ENCODE measurements around the gene B3GLCT. TPM values are rescaled to one million over a fixed set of nuclear protein-coding genes. Genes with fewer than 3 reads are reported as not detected.

The B3GLCT gene
- total RNA-seq, 1 donor from 2014 or later = 27.2 TPM

- Mint-ChIP-seq H3K27me3 (ENCODE audit: low read depth) (no peaks in the 10 kb centered on the region), H3K9me3 (no peaks in the 10 kb centered on the region), H3K4me1 (peaks cover 15% of the 10 kb centered on the region), H3K36me3 (no peaks in the 10 kb centered on the region), H3K4me3 (no peak overlapping the region), H3K27ac (no peak overlapping the region)
- no peak for DNase-seq (ENCODE audit: low spot score in 2 of 2, unreplicated experiment in 2 of 2)
- TF ChIP-seq CTCF (IDR thresholded peaks at IDR 0.05; ENCODE audit: unreplicated experiment) = no peak
These were observed 31.6 kb upstream of the B3GLCT start for GRCh38 chr13:31168166-31168565.

GRCh38 chr13:31168736-31169135 is 31.0 kb upstream of the B3GLCT start:
- Mint-ChIP-seq H3K27ac (no peak overlapping the region), H3K9me3 (no peaks in the 10 kb centered on the region), H3K27me3 (ENCODE audit: low read depth) (no peaks in the 10 kb centered on the region), H3K4me3 (no peak overlapping the region), H3K36me3 (no peaks in the 10 kb centered on the region), H3K4me1 (peaks cover 15% of the 10 kb centered on the region)
- no peak for TF ChIP-seq CTCF (IDR thresholded peaks at IDR 0.05; ENCODE audit: unreplicated experiment)
- DNase-seq (ENCODE audit: low spot score in 2 of 2, unreplicated experiment in 2 of 2) = no peak

GRCh38 chr13:31172001-31172400 is 27.8 kb upstream of the B3GLCT start:
- peak overlapping the region; percentile 91 for H3K27ac Mint-ChIP-seq
- DNase-seq (ENCODE audit: low spot score in 2 of 2, unreplicated experiment in 2 of 2) = no peak

GRCh38 chr13:31172535-31172934 is 27.2 kb upstream of the B3GLCT start:
- Mint-ChIP-seq H3K4me3 (no peak overlapping the region), H3K36me3 (no peaks in the 10 kb centered on the region), H3K9me3 (no peaks in the 10 kb centered on the region), H3K27ac (peak overlapping the region; percentile 91), H3K27me3 (ENCODE audit: low read depth) (no peaks in the 10 kb centered on the region), H3K4me1 (peaks cover 36% of the 10 kb centered on the region)
- TF ChIP-seq CTCF (IDR thresholded peaks at IDR 0.05; ENCODE audit: unreplicated experiment) = no peak
- DNase-seq (ENCODE audit: low spot score in 2 of 2, unreplicated experiment in 2 of 2) = no peak

More at GRCh38 chr13:31172001-31172400, 27.8 kb upstream of the B3GLCT start:
- H3K4me3 Mint-ChIP-seq = no peak overlapping the region
- no peaks in the 10 kb centered on the region for H3K9me3 Mint-ChIP-seq
- no peaks in the 10 kb centered on the region for H3K27me3 Mint-ChIP-seq (ENCODE audit: low read depth)
- H3K4me1 Mint-ChIP-seq = peaks cover 31% of the 10 kb centered on the region
- H3K36me3 Mint-ChIP-seq = no peaks in the 10 kb centered on the region
- TF ChIP-seq CTCF (IDR thresholded peaks at IDR 0.05; ENCODE audit: unreplicated experiment) = no peak

GRCh38 chr13:31174018-31174417 is 25.8 kb upstream of the B3GLCT start:
- Mint-ChIP-seq H3K4me3 (no peak overlapping the region), H3K27me3 (ENCODE audit: low read depth) (no peaks in the 10 kb centered on the region), H3K4me1 (peaks cover 36% of the 10 kb centered on the region), H3K9me3 (peaks cover 3% of the 10 kb centered on the region), H3K27ac (no peak overlapping the region), H3K36me3 (no peaks in the 10 kb centered on the region)
- no peak for DNase-seq (ENCODE audit: low spot score in 2 of 2, unreplicated experiment in 2 of 2)
- no peak for TF ChIP-seq CTCF (IDR thresholded peaks at IDR 0.05; ENCODE audit: unreplicated experiment)

Data from mesothelial cell of epicardium (in vitro differentiated cells).